H1 (cell line): Measurements from ENCODE around the gene DEFB110. TPM values are rescaled to one million over a fixed set of nuclear protein-coding genes. Genes with fewer than 3 reads are reported as not detected.

Experiments used
- polyA plus RNA-seq, 7 experiments: library from polyadenylated mRNA; depleted of rRNA in 3 of 7; stranded (reverse) in 5 of 7; unstranded in 2 of 7; fragments of >200 nt in 5 of 7; fragments of 200-250 nt in 2 of 7; gene quantifications; 1 replicate in 5 of 7; 2 replicates in 1 of 7; 4 replicates in 1 of 7; pipeline versions ENCODE4 v1.2.1 to v1.2.3, GENCODE V29; 2011 to 2013; ENCODE audit warnings: missing spikeins in 2 of 7, mixed read lengths in 2 of 7
- total RNA-seq: library from RNA; stranded (reverse); fragmentation: NEBNext Ultra II Directional; extraction: Animal tissue kit (Norgen Biotek cat#: 25700); gene quantifications from 2 replicates; pipeline ENCODE4 v1.2.1, GENCODE V29; 2021

The DEFB110 gene
- total and polyA plus RNA-seq, 2 of the 8 experiments (the other 6 are each of a cell fraction or from before 2014, with no cell fraction given): not detected

Other genes starting within 250 kb of the DEFB110 start
- not detected in 2 replicates for gene PGK2, start 234.7 kb downstream of the DEFB110 start, total RNA-seq
- not detected in 2 replicates for gene PGK2, start 234.7 kb downstream of the DEFB110 start, polyA plus RNA-seq (2011; rRNA removed)
- not detected in 2 replicates for gene CRISP1, start 155.5 kb downstream of the DEFB110 start, total RNA-seq
- gene CRISP1, start 155.5 kb downstream of the DEFB110 start, polyA plus RNA-seq (2011; rRNA removed): not detected in 2 replicates
- not detected in 2 replicates for gene DEFB114, start 57.8 kb downstream of the DEFB110 start, total RNA-seq
- gene DEFB114, start 57.8 kb downstream of the DEFB110 start, polyA plus RNA-seq (2011; rRNA removed): not detected in 2 replicates
- not detected in 2 replicates for gene DEFB113, start 52.4 kb downstream of the DEFB110 start, total RNA-seq
- gene DEFB113, start 52.4 kb downstream of the DEFB110 start, polyA plus RNA-seq (2011; rRNA removed): not detected in 2 replicates
- gene DEFB112, start 27.9 kb upstream of the DEFB110 start, total RNA-seq: not detected in 2 replicates
- gene DEFB112, start 27.9 kb upstream of the DEFB110 start, polyA plus RNA-seq (2011; rRNA removed): not detected in 2 replicates